ENCODE measurements around the gene PHLDB2.

The PHLDB2 gene

GRCh38 chr3:111848778-111849177, 10.3 kb upstream of the PHLDB2 start:
- no peak for DNase-seq (ENCODE audit: extremely low read depth in 1 of 2, low read depth in 1 of 2)

GRCh38 chr3:111850537-111850936, 8.5 kb upstream of the PHLDB2 start:
- DNase-seq (ENCODE audit: extremely low read depth in 1 of 2, low read depth in 1 of 2): no peak

GRCh38 chr3:111851511-111851954, 7.5 kb upstream of the PHLDB2 start:
- DNase-seq (ENCODE audit: extremely low read depth in 1 of 2, low read depth in 1 of 2): no peak

GRCh38 chr3:111852540-111852939, 6.5 kb upstream of the PHLDB2 start:
- DNase-seq (ENCODE audit: extremely low read depth in 1 of 2, low read depth in 1 of 2): no peak

GRCh38 chr3:111853068-111853467, 6.0 kb upstream of the PHLDB2 start:
- no peak for DNase-seq (ENCODE audit: extremely low read depth in 1 of 2, low read depth in 1 of 2)

GRCh38 chr3:111854990-111855389, 4.1 kb upstream of the PHLDB2 start:
- DNase-seq (ENCODE audit: extremely low read depth in 1 of 2, low read depth in 1 of 2): no peak

- DNase-seq (ENCODE audit: extremely low read depth in 1 of 2, low read depth in 1 of 2): no peak
Measured at GRCh38 chr3:111856501-111856900, 2.6 kb upstream of the PHLDB2 start.

GRCh38 chr3:111857474-111857873, 1.6 kb upstream of the PHLDB2 start:
- DNase-seq (ENCODE audit: extremely low read depth in 1 of 2, low read depth in 1 of 2): no peak

- no peak for DNase-seq (ENCODE audit: extremely low read depth in 1 of 2, low read depth in 1 of 2)
Measured at GRCh38 chr3:111858642-111859041, 423 bp upstream of the PHLDB2 start.

- peak in 1 of 2 donors; percentile 17 for DNase-seq (ENCODE audit: extremely low read depth in 1 of 2, low read depth in 1 of 2)
Measured at GRCh38 chr3:111859974-111860859, 1.2 kb downstream of the PHLDB2 start.

GRCh38 chr3:111861391-111861790, 2.3 kb downstream of the PHLDB2 start:
- no peak for DNase-seq (ENCODE audit: extremely low read depth in 1 of 2, low read depth in 1 of 2)

GRCh38 chr3:111862415-111862814, 3.4 kb downstream of the PHLDB2 start:
- DNase-seq (ENCODE audit: extremely low read depth in 1 of 2, low read depth in 1 of 2): no peak

GRCh38 chr3:111862974-111863373, 3.9 kb downstream of the PHLDB2 start:
- DNase-seq (ENCODE audit: extremely low read depth in 1 of 2, low read depth in 1 of 2): no peak

- no peak for DNase-seq (ENCODE audit: extremely low read depth in 1 of 2, low read depth in 1 of 2)
Measured at GRCh38 chr3:111863942-111864694, 5.1 kb downstream of the PHLDB2 start.

- no peak for DNase-seq (ENCODE audit: extremely low read depth in 1 of 2, low read depth in 1 of 2)
Measured at GRCh38 chr3:111864821-111865656, 6.0 kb downstream of the PHLDB2 start.

GRCh38 chr3:111867889-111868426, 8.9 kb downstream of the PHLDB2 start:
- no peak for DNase-seq (ENCODE audit: extremely low read depth in 1 of 2, low read depth in 1 of 2)

GRCh38 chr3:111870620-111871019, 11.6 kb downstream of the PHLDB2 start:
- no peak for DNase-seq (ENCODE audit: extremely low read depth in 1 of 2, low read depth in 1 of 2)

GRCh38 chr3:111871809-111872623, 13.0 kb downstream of the PHLDB2 start:
- DNase-seq (ENCODE audit: extremely low read depth in 1 of 2, low read depth in 1 of 2): no peak

- no peak for DNase-seq (ENCODE audit: extremely low read depth in 1 of 2, low read depth in 1 of 2)
Measured at GRCh38 chr3:111872979-111873378, 13.9 kb downstream of the PHLDB2 start.
